Fibroblast of gingiva (primary cell): ENCODE results near the gene FLVCR1.
A peak's percentile ranks its signal among the peaks of the same experiment; 100 is the strongest.

Source experiments
- DNase-seq: peaks from one replicate; pipeline ENCODE4 v3.0.0-alpha.2; 2011; ENCODE audit warnings: low read depth

FLVCR1 gene

DNA sequence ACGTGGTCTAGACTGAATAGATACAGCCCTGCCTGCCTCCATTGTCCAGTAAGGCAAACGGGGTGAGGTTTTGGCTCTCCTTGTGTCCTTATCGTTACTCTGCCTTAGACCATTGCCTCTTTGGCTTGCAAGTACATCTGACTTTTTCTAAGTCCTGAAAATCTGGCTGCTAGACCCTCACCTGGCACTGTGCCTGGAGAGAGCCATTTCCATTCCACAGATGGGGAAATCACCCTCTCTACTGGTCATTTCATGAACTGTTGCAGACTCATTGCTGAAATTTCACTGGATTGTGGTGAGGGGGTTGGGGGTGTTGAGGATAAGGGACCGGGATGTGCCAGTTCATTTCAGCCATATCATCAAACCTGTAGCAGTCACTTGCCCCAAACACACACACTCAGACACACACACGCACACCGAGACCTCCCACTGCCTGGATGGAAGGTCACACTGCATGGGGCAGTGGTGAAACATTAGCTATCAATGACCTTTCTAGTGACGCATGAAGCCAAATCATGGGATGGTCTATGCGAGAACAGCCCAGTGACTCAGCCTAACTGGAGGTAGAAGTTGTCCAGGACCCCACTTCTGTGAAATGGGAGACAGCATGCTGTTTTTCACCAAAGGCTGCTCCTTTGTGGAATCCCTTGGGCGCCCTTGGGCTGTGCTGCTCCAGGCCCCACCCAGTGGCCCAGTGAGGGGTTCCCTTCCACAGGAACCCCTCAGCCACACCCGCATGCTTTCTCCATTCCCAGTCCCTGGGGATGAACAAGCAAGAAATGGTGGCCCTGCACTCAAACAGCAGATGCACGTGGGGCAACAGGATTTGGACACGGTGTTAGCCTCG, 57.4 kb downstream of the FLVCR1 start:
- DNase-seq, result peak; percentile 11

DNA sequence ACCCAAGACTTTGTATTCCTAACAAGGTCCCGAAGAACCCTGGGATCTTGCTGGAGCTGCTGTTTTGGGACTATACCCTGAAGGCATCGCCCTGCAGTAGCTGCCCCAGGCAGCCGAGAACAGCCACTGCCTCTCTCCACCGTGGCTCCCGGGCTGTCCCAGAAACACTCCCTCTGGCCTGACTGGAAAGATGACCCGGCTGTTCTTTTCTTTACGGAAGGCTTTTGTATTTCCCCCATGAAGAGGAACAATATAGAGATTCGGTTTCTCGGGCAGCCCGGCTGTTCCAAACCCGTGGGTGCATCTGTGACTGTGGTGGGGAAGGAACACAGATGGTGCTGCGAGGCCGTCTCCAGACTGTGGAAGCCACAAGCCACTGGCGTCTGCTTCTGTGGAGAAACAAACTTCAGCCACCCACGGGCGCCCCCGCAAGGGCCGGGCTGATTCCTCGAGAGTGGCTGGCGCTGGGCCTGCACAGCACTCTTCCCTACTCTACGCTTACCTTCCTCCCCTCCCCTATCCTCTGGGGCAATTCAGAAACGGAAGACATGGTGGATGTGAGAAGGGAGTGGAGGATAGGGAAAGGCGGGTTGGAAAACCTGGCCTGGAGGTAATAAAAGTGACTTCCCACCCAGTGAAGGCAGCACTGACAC, 58.5 kb downstream of the FLVCR1 start:
- no peak for DNase-seq

DNA sequence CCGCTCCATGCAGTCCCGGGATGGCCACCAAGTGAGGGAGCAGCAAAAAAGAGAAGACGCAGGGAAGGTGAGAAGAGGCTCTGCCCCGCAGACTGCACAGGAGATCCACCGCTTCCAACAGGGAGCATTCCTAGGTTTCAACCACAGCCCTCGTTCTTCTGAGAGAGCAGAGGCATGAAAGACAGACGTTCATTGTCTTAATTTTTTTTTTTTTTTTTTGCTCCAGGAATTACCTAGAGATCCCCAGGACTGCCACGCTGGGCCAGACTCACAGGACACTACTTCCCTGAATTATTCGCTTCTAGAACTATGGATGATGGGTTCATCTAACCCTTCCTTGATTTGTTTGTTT, 59.0 kb downstream of the FLVCR1 start:
- DNase-seq, result no peak

DNA sequence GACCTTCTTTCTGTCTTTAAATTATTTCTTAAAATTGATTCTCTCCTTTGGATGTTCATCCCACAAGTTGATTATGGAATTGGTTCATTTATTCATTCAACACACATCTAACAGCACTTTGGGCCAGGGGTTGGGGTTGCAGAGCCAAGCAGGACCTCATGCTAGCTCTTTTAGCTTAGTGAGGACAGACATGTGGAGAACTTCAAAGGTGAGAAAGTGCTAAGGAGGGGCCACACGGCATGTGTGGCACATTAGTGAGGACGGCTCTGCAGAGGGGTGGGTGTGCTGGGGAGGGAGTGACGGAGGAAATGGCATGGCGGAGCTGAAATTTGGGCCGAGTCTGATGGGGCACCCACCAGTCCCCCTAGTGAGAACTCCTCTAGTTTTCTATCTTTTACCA, 59.8 kb downstream of the FLVCR1 start:
- no peak for DNase-seq

DNA sequence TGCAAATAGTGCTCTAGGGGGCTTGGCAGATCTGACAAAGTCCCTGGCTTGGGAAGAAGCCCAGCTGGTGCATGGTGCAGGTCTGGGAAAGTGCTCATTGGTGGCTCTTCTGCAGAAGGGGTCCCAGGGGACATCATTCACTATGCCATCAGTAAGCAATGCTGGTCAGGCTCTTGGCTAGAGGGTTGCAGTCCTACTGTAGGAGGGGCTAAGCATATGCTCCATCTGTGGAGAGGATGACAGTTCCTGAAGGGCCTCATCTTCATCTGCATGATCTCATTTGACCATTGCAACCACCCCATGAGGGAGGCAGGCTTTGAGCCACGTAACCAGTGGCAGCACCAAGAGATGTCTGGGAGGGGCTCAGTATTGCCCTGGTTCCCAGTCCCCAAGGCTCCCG, 60.7 kb downstream of the FLVCR1 start:
- no peak for DNase-seq

DNA sequence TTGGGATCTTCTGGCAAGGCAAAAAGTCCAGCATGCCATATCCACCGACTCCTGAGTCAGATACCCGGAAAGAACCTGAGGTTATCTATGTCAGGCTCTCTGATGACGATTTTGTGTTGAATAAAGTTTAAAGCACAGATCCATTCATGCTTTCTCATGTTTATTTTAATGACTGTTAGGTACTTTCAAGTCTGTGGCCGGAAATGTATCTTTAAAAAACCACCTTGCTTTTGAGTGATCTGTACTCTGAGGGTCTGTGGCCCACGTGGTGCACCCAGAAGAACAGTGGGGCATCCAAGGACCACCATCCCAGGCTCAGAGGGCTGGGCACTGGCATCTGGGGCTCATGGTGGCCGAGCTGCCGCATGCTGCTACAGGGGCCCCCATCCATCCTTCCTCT, 62.2 kb downstream of the FLVCR1 start:
- no peak for DNase-seq

DNA sequence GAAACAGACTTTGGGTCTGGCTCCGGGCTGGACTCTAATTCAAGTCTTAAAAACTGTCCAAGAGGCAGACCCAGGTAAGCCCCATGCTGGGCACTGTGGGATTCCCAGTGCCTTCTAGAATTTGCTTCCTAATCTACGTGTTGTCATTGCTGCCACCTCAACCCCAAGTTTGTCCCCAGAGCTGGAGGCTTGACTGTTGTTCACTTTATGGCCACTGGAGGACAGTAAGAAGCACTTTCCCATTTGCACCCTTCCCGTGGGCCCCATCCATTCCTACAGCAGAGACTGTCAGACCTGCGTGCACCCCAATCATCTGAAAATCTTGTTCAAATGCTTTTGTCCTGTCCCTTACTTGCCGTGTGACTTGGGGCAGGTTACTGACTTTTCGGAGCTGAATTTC, 62.8 kb downstream of the FLVCR1 start:
- DNase-seq, result no peak

DNA sequence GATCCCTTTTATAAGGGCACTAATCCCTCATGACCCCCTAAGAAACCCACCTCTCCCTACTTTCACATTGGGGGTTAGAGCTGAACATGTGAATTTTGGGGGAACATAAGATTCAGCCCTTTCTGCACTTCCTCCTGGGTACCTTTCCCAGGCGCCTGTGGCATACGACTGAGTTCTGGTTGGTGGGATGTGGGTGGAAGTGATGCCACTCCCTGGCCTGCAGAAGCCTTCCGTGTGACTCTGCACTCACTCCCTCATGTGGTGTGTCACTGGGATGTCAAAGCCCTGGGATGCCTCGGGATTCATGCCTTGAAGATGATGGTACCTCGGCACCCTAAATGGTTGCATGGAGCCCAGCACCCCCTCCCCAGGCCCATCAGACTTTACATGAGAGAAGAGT, 63.9 kb downstream of the FLVCR1 start:
- no peak for DNase-seq

DNA sequence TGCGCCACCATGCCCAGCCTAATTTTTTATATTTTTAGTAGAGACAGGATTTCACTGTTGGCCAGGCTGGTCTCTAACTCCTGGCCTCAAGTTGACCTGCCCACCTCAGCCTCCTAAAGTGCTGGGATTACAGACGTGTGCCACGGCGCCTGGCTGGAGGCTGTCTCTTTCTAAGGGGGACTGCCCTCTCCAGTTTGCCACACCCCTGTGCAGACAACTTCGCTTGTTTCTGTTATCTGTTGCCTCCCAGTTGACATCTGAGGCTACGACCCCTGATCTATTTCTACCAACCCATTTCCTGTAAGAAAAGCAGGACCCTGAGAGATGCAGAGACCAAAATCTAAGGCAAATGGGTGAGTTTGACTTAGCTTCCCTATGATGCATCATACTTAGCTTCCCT, 68.3 kb downstream of the FLVCR1 start:
- no peak for DNase-seq

DNA sequence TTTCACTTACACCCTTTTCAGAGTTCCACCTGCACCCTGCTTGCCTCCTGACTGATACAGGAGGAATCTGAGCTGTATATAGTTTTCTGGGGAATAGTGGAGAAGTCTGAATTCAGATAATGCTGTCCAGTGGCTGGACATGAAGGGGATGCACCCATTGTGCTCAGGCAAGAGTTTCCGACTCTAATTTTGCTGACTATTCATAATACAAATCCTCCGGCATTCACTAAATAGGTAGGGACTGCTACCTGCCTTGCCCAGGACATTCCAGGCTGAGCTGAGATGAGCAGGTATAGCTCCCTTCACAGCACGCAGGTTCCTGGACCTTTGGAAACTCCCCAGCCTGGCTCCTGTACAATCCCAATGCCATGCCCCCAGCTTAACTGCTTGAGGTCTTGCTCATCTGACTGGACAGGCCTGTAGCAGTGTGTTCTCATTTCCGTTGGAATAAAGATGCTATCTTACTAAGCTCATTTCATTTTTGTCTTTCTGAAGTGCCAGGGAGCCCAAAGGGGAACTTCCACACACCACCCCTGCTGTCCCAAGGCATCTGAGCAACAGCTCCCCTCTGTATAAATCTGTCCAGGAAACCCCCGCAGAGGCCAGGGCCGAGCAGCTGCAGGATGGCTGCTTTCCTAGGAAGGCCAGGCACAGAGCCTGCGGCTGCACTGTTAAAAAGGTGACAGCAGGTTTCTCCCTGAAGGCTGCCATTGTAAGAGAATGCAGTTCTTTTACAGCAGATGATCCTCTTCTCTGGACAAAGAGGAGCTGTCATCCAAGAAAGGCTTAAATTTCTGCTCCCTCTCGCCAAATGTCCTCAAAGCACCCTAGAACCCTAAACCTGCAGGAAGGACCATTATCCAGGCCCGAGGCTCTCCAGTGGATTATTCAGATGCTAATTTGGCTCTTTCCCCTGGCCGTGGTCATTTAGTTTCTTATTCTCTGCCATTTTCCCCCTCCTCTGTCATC, 70.5 kb downstream of the FLVCR1 start:
- DNase-seq, result no peak

DNA sequence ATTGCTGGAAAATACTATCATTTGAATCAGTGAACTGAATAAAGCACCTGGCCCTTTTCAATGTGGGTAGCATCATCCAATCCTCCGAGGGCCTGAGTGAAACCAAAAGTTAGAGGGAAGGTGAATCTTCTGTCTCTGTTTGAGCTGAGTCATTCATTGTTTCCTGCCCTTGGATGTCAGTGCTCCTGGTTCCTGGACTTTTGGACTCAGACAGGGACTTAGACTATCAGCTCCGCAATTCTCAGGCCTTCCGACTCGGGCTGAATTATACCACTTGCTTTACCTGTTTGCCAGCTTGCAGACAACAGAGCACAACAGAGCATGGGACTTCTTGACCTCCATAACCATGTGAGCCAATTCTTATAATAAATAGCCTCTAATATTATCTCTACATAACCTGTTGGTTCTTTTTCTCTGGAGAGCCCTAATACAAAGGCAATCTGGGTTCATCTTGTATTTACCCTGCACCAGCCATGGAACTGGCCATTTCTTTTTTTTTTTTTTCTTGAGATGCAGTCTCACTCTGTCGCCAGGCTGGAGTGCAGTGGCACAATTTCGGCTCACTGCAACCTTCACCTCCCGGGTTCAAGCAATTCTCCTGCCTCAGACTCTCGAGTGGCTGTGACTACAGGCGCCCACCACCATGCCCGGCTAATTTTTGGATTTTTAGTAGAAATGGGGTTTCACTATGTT, 73.1 kb downstream of the FLVCR1 start:
- DNase-seq, result no peak

DNA sequence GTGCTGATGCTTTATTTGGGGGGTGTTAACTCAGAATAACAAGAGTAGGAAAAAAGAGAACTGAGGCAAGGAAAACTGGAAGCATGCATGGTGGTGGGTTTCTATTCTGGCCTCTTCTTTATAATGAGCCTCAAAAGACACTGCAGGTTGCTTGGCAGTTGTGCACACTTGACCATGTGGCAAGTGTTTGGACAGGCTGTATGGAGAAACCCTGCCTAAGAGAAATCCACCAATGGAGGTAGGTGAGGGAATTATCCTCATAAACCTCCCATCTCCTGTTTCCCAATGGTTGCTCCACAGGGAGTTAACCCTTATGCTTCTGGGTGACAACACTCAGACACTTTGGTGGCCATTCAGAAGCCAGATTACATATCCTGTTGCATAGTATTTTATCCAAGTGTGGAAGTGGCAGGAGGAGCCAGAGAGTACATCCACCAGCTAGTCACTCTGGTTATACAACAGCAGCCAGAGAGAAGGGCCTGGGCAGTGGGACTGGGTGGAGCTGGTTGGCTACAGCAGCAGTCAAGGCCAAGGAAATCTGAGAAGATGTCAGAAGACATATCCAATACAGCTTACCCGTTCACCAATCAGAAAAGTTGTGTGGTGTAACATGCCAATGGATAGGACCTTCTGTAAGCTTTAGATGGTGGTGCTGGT, 75.9 kb downstream of the FLVCR1 start:
- no peak for DNase-seq

DNA sequence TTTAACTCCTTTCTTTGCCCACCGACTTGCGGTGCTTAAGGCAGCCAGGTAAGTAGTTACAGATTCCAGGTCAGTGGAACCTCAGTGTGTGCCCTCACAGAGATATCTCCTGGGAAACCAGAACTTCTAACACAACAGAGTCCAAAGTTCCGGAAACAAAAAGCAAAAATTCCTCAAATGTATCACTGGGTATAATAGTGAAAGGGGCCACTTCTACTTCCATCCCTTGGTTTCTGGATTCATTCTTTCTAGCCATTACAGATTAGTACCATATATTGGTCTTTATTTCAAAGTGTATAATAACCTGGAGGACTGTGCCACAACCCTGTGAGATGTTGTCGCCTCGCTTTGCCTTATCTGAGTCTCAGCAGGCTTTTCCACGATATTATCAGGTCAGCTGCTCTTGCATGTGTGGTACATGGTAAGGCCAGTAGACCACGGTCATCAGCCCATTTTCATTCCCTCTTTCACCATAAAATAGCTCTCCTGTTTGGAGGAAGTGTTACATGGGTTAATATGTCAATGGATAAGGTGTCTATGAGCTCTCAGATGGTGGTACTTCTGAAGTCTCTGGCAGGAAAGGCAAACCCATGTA, 77.4 kb downstream of the FLVCR1 start:
- no peak for DNase-seq

DNA sequence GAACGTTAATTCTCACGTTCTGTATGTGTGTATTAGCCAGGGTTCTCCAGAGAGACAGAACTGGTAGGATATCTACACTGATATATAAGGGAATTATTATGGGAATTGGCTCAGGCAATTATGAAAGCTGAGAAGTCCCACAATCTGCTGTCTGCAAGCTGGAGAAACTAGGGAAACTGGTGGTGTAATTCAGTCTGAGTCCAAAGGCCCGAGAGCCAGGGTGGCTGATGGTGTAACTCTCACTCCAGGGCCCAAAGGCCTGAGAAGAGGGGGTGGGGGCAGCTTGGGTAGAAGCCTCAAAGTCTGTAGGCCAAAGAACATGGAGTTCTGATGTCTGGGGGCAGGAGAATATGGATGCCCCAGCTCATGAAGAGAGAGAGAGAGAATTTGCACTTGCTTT, 79.0 kb downstream of the FLVCR1 start:
- no peak for DNase-seq

DNA sequence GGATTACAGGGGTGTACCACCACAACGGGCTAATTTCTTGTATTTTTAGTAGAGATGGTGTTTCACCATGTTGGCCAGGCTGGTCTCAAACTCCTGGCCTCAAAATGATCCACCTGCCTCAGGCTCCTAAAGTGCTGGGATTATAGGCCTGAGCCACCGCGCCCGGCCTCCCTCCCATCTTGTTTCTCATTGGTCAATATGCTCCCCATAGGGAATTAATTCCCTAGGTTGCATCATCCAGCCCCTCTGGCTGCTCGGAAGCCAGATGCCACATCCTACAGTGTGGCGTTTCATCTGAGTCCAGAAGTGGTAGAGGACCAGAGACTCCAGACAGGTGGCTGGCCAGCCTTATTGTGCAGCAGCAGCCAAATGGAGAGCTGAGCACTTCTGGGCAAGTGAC, 80.8 kb downstream of the FLVCR1 start:
- DNase-seq, result no peak

DNA sequence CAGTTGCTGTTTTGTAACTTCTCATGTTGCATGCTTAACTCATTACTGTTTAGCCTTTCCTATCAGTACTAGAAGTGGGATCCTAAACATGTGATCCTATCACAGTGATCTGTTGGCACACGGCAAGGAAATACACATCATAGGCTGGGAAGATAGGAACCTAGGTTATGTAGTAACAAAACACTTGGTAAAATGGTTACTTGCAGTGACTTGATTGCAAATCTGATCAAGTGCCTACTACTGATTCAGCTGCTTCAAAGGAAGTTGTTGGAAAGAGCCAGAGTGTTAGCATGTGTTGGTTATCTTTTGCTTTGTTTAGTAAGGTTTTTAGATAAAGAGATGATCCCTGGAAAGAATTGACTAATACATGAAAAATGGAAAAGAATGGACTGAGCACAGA, 83.4 kb downstream of the FLVCR1 start:
- no peak for DNase-seq

DNA sequence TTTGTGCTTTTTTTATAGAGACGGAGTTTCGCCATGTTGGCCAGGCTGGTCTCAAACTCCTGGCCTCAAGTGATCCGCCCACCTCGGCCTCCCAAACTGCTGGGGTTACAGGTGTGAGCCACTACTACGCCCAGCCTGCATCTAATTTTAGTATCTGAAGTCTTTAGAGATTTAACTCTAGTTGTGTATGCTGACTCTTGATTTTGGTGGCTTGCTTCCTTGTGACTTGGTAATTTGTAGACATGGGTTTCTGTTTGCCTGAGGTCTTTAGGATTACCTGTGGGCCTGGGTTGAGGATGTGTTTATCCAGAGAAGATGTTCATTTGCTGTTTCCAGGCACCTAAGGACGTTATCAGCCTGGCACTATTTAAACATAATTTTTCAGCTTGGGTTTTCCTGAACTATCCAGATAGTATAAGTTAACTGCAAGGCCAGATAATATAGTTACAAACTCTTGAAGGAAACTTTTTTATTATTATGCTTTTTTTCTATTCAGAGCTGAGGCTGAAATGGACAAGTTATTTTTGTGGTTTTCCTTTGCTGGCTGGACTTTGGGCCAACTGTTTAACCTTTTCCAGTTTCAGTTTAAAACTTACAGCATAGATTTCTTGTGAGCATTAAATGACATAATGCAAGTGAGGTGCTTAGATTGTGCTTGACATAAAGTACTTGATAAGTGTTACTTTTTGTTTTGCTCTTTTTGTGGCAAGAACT, 84.8 kb downstream of the FLVCR1 start:
- DNase-seq, result no peak

DNA sequence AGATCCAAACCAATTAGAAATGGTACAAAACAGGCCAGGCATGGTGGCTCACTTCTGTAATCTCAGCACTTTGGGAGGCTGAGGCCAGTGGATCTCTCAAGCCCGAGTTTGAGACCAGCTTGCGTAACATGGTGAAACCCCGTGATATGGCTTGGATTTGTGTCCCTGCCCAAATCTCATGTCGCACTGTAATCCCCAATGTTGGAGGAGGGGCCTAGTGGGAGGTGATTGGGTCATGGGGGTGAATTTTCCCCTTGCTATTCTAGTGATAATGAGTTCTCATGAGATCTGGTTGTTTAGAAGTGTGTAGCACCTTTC, 85.3 kb downstream of the FLVCR1 start:
- DNase-seq, result no peak

DNA sequence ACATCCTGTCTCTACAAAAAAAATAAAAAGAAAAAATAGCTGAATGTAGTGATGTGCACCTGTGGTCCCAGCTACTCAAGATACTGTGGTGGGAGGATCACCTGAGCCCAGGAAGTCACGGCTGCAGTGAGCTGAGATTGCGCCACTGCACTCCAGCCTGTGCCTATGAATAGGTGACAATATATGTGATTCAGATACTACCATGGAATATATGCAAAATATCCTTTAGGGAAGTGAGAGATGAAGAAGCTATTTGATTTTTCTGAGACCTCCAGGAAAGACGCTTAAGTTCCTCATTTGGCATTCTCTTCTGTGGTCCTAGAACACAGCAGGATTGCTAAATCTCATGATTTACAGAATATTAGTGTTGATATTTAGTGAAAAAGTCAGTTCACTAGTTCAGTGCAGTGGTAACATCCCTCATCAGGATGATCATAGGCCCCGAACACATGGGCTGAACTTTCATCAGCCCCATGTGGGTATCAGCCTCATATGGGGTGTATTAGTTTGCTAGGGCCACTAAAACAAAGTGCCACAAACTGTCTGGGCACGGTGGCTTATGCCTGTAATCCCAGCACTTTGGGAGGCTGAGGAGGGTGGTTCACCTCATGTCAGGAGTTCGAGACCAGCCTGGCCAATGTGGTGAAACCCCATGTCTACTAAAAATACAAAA, 86.3 kb downstream of the FLVCR1 start:
- no peak for DNase-seq

DNA sequence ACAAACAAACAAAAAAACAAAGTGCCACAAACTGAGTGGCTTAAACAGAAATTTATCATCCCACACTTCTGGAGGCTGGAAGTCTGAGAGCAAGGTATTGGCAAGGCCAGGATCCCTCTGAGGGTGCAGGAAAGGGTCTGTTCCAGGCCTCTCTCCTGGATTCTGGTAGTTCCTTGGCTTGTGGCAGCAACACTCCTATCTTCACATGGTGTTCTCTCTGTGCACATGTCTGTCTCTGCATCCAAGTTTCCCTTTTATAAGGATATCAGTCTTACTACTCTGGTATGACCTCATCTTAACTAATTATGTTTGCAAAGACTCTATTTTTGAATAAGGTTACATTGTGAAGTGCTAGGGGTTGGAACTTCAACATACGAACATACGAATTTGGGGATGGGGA, 87.0 kb downstream of the FLVCR1 start:
- DNase-seq, result no peak
